HG03457 (cell line): Measurements from ENCODE around the gene COLEC12.

Experiments used
- ATAC-seq: cut with Tn5 transposase; IDR thresholded peaks from one replicate; pipeline ENCODE4 v1.9.1; 2021; ENCODE audit warnings: moderate number of reproducible peaks; ENCODE audit not compliant: unreplicated experiment

COLEC12 gene

DNA sequence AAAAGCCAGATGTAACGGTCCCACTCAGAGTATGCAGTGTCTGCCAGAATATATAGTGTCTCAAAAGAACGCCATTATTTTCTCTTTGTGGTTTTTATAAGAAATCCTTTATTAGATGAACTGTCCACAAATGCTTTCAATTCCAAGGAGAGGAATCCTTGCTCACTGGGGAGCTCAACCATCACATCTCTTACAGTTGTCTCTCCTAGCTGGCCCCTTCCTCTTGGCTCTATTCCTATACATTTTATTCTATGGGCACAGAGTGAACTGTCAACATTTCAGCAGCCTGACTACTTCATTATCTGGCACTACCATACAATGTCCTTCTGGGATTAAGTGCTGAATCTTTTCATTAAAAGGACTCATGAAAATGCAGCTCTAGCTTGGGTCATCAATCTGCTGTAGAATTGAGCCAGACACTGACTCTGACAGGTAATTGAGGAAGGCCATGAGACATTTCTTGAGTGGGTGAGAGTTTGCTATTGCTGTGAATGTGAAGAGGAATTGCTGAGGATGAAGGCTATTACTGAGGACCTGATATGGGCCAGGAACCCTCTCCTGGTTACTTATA, 136.2 kb downstream of the COLEC12 start:
- no peak for ATAC-seq

- no peak for ATAC-seq
Measured at GRCh38 chr18:363301-364085, 137.0 kb downstream of the COLEC12 start.

DNA sequence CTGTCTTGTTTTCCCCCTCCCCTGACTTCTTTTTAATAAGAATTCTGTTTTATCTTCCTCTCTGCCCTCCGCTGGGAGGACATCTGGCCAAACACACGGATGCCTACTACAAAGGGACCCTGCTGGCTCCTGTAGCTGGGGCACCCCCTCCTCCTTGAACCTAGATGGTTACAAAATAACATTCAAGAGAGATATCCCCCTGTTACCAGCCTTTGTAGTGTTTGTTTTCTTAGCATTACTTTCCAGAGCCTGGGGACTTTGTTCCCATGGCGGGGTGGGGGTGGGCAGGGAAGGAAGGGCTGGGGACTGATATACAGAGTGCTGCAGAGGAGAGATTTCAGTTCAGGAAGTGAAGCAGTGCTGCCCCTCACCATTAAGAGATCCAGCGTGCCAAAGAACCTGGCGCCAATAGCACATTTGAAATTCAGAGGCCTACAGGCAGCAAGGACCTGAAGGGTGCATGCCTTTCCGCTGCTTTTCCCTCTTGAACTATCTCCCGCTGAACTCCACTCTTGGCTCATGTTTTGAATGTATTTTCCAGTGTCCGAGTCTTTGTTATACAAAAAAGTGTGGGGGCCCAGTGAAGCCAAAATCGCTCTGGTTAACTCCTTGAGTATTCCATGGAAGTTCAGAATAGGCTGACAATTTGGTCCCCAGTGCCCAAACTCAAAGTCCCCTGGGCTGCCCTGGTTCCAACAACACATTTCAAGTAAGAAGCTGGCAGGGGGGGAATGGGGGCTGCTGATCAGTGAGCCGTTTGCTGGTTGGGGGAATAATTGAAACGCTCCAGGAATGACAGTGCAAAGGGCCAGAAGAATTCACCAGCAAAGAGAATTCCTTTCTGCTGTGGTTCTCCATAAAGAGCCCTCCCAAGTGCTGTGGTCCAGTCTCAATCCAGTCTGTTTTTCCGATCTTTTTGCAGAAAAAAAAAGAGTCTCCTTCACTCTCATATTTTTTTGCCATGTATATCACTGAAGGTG, 137.9 kb downstream of the COLEC12 start:
- ATAC-seq: no peak

- ATAC-seq: no peak
Measured at GRCh38 chr18:361941-362310, 138.6 kb downstream of the COLEC12 start.

DNA sequence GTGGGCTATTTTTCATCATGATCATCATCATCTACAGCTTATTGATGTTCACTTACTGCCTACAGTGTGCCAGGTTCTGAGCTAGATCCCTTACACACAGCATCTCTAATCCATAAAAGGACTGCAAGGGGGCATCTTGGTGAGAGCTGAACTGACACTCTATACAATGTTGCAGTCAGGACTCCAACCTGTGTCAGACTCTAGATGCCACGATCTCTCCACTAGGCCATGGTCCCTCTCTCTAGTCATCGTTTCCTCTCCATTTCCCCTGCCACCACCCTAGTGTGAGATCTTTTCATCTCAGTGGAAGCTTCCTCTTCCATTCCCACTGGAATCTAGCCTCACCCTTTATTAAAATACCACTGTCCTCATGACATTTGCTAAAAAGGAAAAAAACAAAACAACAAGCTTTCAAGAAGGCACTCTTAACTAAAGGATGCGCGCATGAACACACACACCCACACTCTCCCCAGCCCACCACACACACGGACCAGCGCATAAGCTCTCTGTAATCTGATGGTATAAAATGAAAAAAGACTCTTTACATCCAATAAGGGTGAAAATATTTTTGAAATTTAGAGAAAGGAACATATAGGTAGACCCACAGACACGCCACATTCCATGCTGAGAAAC, 139.3 kb downstream of the COLEC12 start:
- ATAC-seq: no peak

DNA sequence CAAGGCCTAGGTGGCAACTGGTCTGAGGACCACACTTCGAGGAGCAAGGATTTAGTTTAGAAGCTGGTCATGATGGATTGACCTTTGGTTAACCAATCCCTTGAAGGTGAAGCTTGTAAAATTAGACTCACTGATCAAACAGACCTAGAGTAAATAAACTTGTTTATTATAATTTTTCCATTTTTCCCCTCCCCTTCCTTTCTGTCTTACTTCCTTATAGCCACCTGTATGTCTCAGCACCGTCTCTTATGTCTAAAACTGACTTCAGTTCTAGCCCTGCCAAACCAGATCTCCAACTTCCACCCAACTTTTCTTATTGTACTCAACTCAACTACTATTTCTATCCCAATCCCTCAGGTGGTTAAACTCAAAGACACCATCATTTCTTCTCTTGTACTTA, 139.8 kb downstream of the COLEC12 start:
- ATAC-seq: no peak

GRCh38 chr18:356778-357177, 143.7 kb downstream of the COLEC12 start:
- no peak for ATAC-seq

- no peak for ATAC-seq
Measured at GRCh38 chr18:355678-356077, 144.8 kb downstream of the COLEC12 start.

DNA sequence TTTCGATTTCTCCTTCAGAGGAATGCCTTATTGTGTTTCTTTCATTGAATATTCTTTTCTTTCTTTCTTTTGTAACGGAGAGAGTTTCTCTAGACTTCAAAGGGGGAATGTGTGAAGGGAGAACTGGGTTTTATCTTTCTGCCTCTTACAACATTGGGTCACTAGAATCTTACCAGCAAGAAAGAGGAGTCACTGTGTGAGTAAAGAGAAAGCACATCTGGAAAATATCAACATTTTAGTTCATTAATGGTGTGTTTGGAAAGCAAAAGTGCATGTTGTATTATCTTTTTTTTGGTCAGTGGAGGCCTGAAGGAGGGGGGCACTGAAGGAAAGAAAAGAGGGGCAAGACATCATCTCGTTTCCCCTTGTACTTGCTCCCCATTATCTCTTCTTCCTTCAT, 146.0 kb downstream of the COLEC12 start:
- ATAC-seq: no peak

DNA sequence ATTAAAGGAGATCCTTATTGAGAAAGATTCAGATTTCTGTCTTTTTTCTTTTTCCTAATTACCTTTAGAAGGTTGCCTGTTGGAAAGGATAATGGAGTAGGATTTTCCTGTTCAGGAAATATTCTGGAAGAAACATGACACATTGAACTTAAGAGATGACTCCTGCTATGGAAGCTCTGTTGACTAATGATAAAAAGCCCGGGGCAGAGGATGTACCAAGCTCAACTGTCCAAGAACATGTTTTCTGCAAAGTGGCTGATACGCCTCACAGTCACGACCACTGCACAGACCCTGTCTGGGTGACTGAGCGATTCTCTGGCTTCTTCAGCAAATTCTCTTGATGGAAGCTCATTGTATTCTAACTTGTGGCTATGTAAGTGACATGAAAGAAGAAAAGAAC, 146.5 kb downstream of the COLEC12 start:
- ATAC-seq: no peak

- no peak for ATAC-seq
Measured at GRCh38 chr18:352438-352837, 148.1 kb downstream of the COLEC12 start.

- no peak for ATAC-seq
Measured at GRCh38 chr18:350953-351572, 149.4 kb downstream of the COLEC12 start.

GRCh38 chr18:346600-346999, 153.9 kb downstream of the COLEC12 start:
- ATAC-seq: no peak

- ATAC-seq: no peak
Measured at GRCh38 chr18:341102-341501, 159.4 kb downstream of the COLEC12 start.

DNA sequence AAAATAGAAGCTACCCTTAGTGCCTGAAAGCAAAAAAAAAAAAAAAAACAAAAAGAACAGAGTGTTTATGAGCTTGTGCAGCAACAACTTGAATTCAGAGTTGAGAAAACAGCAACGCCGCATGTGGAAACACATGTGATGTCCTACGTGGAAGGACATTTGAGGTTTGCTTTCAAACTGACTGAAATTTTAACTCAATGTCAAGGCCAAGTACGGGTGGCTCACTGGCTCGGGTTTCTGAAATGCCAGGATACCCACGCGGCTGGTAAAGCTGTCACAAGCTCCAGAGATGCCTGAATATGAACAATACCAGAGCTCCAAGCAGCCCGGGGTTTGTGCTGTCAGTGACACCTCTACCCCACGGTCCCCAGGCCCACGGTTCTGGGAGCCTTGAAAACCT, 160.5 kb downstream of the COLEC12 start:
- ATAC-seq: no peak

DNA sequence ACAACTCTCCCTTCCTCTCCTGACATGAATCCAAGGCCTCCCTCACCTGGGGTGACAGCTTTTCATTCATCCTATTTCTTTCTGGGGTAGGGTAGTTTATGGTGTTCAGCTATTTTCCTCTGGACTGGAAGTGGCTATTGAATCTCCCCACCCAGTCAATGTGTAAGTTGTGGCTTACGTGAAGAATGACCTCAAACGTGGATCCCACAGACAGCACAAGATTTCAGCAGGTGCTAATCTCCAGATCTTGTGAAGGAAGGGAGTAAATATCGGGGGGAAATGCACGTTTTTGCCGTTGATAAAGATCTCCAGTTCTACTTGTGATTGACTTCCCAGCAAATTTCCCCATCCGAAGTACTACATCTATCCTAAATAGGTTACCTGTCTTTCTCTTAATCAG, 161.3 kb downstream of the COLEC12 start:
- no peak for ATAC-seq

DNA sequence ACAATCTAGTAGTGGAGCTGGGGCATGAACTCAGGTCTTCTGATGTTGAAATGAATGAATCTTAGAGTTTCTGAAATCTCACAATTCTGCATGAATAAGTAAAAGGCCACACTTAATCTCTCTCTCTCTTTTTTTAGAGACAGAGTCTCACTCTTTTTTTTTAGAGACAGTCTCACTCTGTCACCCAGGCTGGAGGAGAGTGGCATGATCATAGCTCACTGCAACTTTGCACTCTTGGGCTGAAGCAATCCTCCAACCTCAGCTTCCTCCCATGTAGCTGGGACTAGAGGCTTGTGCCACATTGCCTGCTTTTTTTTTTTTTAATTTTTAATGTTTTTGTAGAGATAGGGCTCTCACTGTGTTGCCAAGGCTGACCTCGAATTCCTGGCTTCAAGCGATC, 163.8 kb downstream of the COLEC12 start:
- ATAC-seq: no peak

DNA sequence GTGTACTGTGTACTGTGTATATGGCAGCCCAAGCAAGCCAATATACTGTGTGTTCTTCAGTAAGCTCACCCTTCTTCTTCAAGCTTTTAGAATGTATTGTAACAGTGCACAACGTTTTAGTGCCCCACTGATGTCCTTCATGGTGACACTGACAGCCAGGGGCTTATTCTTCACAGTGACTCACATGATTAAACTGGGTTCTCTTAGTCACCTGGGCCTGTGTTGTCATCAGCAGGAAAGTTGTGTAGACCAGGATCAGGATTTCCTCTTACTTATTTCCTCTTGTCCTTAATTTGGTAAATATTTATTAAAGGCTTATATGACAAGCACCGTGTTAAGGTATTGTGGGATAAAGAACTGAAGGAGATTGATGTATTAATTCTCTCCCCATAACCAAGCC, 164.8 kb downstream of the COLEC12 start:
- no peak for ATAC-seq

- ATAC-seq: no peak
Measured at GRCh38 chr18:334575-335132, 165.8 kb downstream of the COLEC12 start.

DNA sequence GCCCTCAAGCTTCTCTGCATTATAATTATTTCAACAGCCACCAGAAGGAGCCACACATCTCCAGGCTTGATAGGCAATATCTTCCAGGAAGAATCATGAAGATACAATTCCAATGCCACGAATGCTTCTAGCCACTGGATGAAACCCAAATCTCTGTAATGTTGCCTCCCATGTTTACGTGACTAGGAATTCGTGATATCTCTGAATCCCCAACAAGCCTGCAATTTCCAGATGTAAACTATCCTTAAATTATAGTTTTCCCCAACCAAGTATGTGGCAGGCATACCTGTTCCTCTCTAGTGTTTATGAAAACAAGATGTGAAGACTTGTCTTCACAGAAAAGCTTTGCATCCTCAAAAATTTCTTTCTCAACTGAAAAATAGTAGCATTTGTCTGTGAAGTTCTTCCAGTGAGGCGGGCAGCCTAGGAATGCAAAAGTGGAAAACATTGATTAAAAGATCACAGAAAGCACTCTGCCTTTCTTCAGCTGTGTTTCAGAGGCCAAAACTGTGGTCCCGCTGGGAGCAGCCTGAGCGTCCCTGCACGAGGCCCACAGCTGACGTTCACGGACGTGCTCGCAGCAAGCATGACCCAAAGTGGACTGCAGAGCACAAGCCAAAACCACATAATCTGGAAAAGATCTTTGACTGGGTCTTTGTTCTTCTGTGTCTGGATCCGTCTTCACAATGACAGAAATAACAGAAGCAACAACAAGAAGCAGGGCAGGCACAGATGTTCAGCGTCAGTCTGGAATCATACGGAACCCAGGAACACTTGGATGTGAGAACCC, 167.6 kb downstream of the COLEC12 start:
- no peak for ATAC-seq
